Activated naive CD8-positive, alpha-beta T cell treated with anti-CD3 and anti-CD28 coated beads, Interleukin-2, amount 50 U/mL, for 24 hours (primary cell): ENCODE measurements around the gene RASSF9.

Source experiments
- ATAC-seq: fragments of 150-1000 bp; cut with Tn5 transposase; one replicate; pipeline ENCODE4 v1.10.0; 2021
- DNase-seq: peaks from one replicate; pipeline ENCODE4 v3.0.0; 2021
- H3K27ac Mint-ChIP-seq: one replicate; pipeline ENCODE4 v1.8.0; 2021; ENCODE audit warnings: mild to moderate bottlenecking, mixed read lengths
- H3K27me3 Mint-ChIP-seq: one replicate; pipeline ENCODE4 v1.8.0; 2021; ENCODE audit warnings: mixed read lengths
- H3K36me3 Mint-ChIP-seq: one replicate; pipeline ENCODE4 v1.8.0; 2021; ENCODE audit warnings: low read depth, mixed read lengths
- H3K4me1 Mint-ChIP-seq: one replicate; pipeline ENCODE4 v1.8.0; 2021; ENCODE audit warnings: mixed read lengths
- H3K4me3 Mint-ChIP-seq: one replicate; pipeline ENCODE4 v1.8.0; 2021; ENCODE audit warnings: mild to moderate bottlenecking, moderate library complexity, mixed read lengths
- H3K9me3 Mint-ChIP-seq: one replicate; pipeline ENCODE4 v1.8.0; 2021; ENCODE audit warnings: mixed read lengths

Gene RASSF9

GRCh38 chr12:85803923-85804322 is 32.3 kb downstream of the RASSF9 start:
- Mint-ChIP-seq H3K4me1 (no peaks in the 10 kb centered on the region), H3K27me3 (peaks cover 2% of the 10 kb centered on the region), H3K9me3 (no peaks in the 10 kb centered on the region), H3K4me3 (no peak overlapping the region), H3K27ac (no peak overlapping the region), H3K36me3 (no peaks in the 10 kb centered on the region)
- ATAC-seq = no peak
- no peak for DNase-seq

GRCh38 chr12:85803231-85803630 is 33.0 kb downstream of the RASSF9 start:
- no peak overlapping the region for H3K27ac Mint-ChIP-seq
- H3K27me3 Mint-ChIP-seq = peaks cover 2% of the 10 kb centered on the region
- ATAC-seq (no peak), DNase-seq (no peak)
- no peaks in the 10 kb centered on the region for H3K9me3 Mint-ChIP-seq
- no peaks in the 10 kb centered on the region for H3K36me3 Mint-ChIP-seq
- no peak overlapping the region for H3K4me3 Mint-ChIP-seq
- no peaks in the 10 kb centered on the region for H3K4me1 Mint-ChIP-seq

- no peaks in the 10 kb centered on the region for H3K27me3 Mint-ChIP-seq
- H3K36me3 Mint-ChIP-seq = no peaks in the 10 kb centered on the region
- no peak for DNase-seq
- no peaks in the 10 kb centered on the region for H3K4me1 Mint-ChIP-seq
- no peak overlapping the region for H3K4me3 Mint-ChIP-seq
- no peak overlapping the region for H3K27ac Mint-ChIP-seq
- no peaks in the 10 kb centered on the region for H3K9me3 Mint-ChIP-seq
- no peak for ATAC-seq
These were observed 38.1 kb downstream of the RASSF9 start for GRCh38 chr12:85798122-85798521.

- Mint-ChIP-seq H3K9me3 (no peaks in the 10 kb centered on the region), H3K4me3 (no peak overlapping the region)
These were observed 40.2 kb downstream of the RASSF9 start for GRCh38 chr12:85796001-85796400.

GRCh38 chr12:85794531-85794930 is 41.7 kb downstream of the RASSF9 start:
- Mint-ChIP-seq H3K9me3 (no peaks in the 10 kb centered on the region), H3K4me3 (no peak overlapping the region), H3K27me3 (no peaks in the 10 kb centered on the region), H3K27ac (no peak overlapping the region), H3K4me1 (no peaks in the 10 kb centered on the region), H3K36me3 (no peaks in the 10 kb centered on the region)
- no peak for ATAC-seq
- no peak for DNase-seq

More at GRCh38 chr12:85796001-85796400, 40.2 kb downstream of the RASSF9 start:
- Mint-ChIP-seq H3K36me3 (no peaks in the 10 kb centered on the region), H3K4me1 (no peaks in the 10 kb centered on the region), H3K27ac (no peak overlapping the region), H3K27me3 (no peaks in the 10 kb centered on the region)
- DNase-seq = no peak
- no peak for ATAC-seq

GRCh38 chr12:85784096-85784720 is 52.0 kb downstream of the RASSF9 start:
- Mint-ChIP-seq H3K9me3 (peaks cover 4% of the 10 kb centered on the region), H3K4me3 (no peak overlapping the region), H3K27me3 (no peaks in the 10 kb centered on the region), H3K36me3 (no peaks in the 10 kb centered on the region), H3K4me1 (no peaks in the 10 kb centered on the region), H3K27ac (no peak overlapping the region)
- no peak for DNase-seq
- no peak for ATAC-seq

GRCh38 chr12:85782711-85783110 is 53.5 kb downstream of the RASSF9 start:
- Mint-ChIP-seq H3K27ac (no peak overlapping the region), H3K4me3 (no peak overlapping the region), H3K27me3 (no peaks in the 10 kb centered on the region), H3K4me1 (no peaks in the 10 kb centered on the region), H3K36me3 (no peaks in the 10 kb centered on the region), H3K9me3 (peaks cover 4% of the 10 kb centered on the region)
- ATAC-seq (no peak), DNase-seq (no peak)

GRCh38 chr12:85781766-85782165 is 54.4 kb downstream of the RASSF9 start:
- ATAC-seq (no peak), DNase-seq (no peak)
- Mint-ChIP-seq H3K27me3 (no peaks in the 10 kb centered on the region), H3K4me3 (no peak overlapping the region), H3K9me3 (peaks cover 4% of the 10 kb centered on the region), H3K27ac (no peak overlapping the region), H3K4me1 (no peaks in the 10 kb centered on the region), H3K36me3 (no peaks in the 10 kb centered on the region)

GRCh38 chr12:85779768-85780167 is 56.4 kb downstream of the RASSF9 start:
- Mint-ChIP-seq H3K4me1 (no peaks in the 10 kb centered on the region), H3K4me3 (no peak overlapping the region), H3K27ac (no peak overlapping the region), H3K27me3 (no peaks in the 10 kb centered on the region), H3K36me3 (no peaks in the 10 kb centered on the region), H3K9me3 (no peaks in the 10 kb centered on the region)
- ATAC-seq = no peak
- no peak for DNase-seq

GRCh38 chr12:85775091-85775490 is 61.1 kb downstream of the RASSF9 start:
- no peak for DNase-seq
- Mint-ChIP-seq H3K27ac (no peak overlapping the region), H3K4me1 (no peaks in the 10 kb centered on the region), H3K27me3 (no peaks in the 10 kb centered on the region), H3K36me3 (no peaks in the 10 kb centered on the region), H3K4me3 (no peak overlapping the region), H3K9me3 (peaks cover 8% of the 10 kb centered on the region)
- no peak for ATAC-seq

GRCh38 chr12:85765453-85765869 is 70.7 kb downstream of the RASSF9 start:
- Mint-ChIP-seq H3K27ac (no peak overlapping the region), H3K9me3 (peaks cover 5% of the 10 kb centered on the region), H3K4me3 (no peak overlapping the region), H3K27me3 (no peaks in the 10 kb centered on the region), H3K4me1 (no peaks in the 10 kb centered on the region), H3K36me3 (no peaks in the 10 kb centered on the region)
- no peak for DNase-seq
- no peak for ATAC-seq

- H3K27me3 Mint-ChIP-seq = no peaks in the 10 kb centered on the region
- H3K27ac Mint-ChIP-seq = no peak overlapping the region
- ATAC-seq = no peak
- H3K4me3 Mint-ChIP-seq = no peak overlapping the region
- H3K36me3 Mint-ChIP-seq = no peaks in the 10 kb centered on the region
- DNase-seq = no peak
- H3K4me1 Mint-ChIP-seq = no peaks in the 10 kb centered on the region
- H3K9me3 Mint-ChIP-seq = peaks cover 18% of the 10 kb centered on the region
These were observed 76.6 kb downstream of the RASSF9 start for GRCh38 chr12:85759623-85760022.

- Mint-ChIP-seq H3K36me3 (no peaks in the 10 kb centered on the region), H3K27ac (no peak overlapping the region), H3K27me3 (no peaks in the 10 kb centered on the region), H3K9me3 (peaks cover 22% of the 10 kb centered on the region), H3K4me3 (no peak overlapping the region), H3K4me1 (no peaks in the 10 kb centered on the region)
- no peak for DNase-seq
- ATAC-seq = no peak
These were observed 77.1 kb downstream of the RASSF9 start for GRCh38 chr12:85759091-85759490.

- no peaks in the 10 kb centered on the region for H3K36me3 Mint-ChIP-seq
- DNase-seq = no peak
- H3K9me3 Mint-ChIP-seq = peaks cover 19% of the 10 kb centered on the region
- no peak overlapping the region for H3K4me3 Mint-ChIP-seq
- H3K27me3 Mint-ChIP-seq = no peaks in the 10 kb centered on the region
- no peak for ATAC-seq
- H3K27ac Mint-ChIP-seq = no peak overlapping the region
- H3K4me1 Mint-ChIP-seq = no peaks in the 10 kb centered on the region
These were observed 80.4 kb downstream of the RASSF9 start for GRCh38 chr12:85755760-85756159.
